Suprapubic skin (tissue), 4 donors: ENCODE measurements around the gene CALD1. TPM values are rescaled to one million over a fixed set of nuclear protein-coding genes. Genes with fewer than 3 reads are reported as not detected.

ENCODE experiments used
- DNase-seq, 2 donors: peaks; one replicate each; pipeline ENCODE4 v3.0.0-alpha.2; 2019; ENCODE audit warnings: low spot score in 2 of 2
- H3K27ac ChIP-seq: fragments of 200-600 bp; sonication (generic); one replicate; pipeline ENCODE4 v1.5.1; 2019
- H3K27me3 ChIP-seq: fragments of 200-600 bp; sonication (generic); one replicate; pipeline ENCODE4 v1.5.1; 2019
- H3K36me3 ChIP-seq: fragments of 200-600 bp; sonication (generic); one replicate; pipeline ENCODE4 v1.5.1; 2019
- H3K4me1 ChIP-seq: fragments of 200-600 bp; sonication (generic); one replicate; pipeline ENCODE4 v1.5.1; 2019
- H3K4me3 ChIP-seq: fragments of 200-600 bp; sonication (generic); one replicate; pipeline ENCODE4 v1.5.1; 2019; ENCODE audit warnings: mild to moderate bottlenecking
- H3K9me3 ChIP-seq: fragments of 200-600 bp; sonication (generic); one replicate; pipeline ENCODE4 v1.5.1; 2019
- CTCF ChIP-seq, 2 donors: fragments of 200-600 bp in 1 of 2; fragments of 450-650 bp in 1 of 2; sonication (generic) in 1 of 2; IDR thresholded peaks; one replicate each; pipeline ENCODE4 v1.5.1; 2016 to 2019; ENCODE audit warnings: antibody characterized with exemption in 2 of 2, mild to moderate bottlenecking in 1 of 2, moderate library complexity in 1 of 2
- EP300 ChIP-seq: sonication (generic); formaldehyde crosslinking; IDR thresholded peaks from one replicate; pipeline ENCODE4 v1.6.1; 2017; ENCODE audit warnings: antibody characterized with exemption
- POLR2A ChIP-seq, 2 donors: fragments of 450-650 bp; IDR thresholded peaks; one replicate each; pipeline ENCODE4 v1.6.1; 2017; ENCODE audit warnings: antibody characterized with exemption in 2 of 2, mild to moderate bottlenecking in 2 of 2, moderate library complexity in 2 of 2
- POLR2AphosphoS5 ChIP-seq, 3 donors: sonication (generic); formaldehyde crosslinking; IDR thresholded peaks; one replicate each; pipeline ENCODE4 v1.6.1; 2017; ENCODE audit warnings: antibody characterized with exemption in 3 of 3
- WGBS: methylation state at CpG from one replicate; pipeline ENCODE4 v1.1.5; 2018; 5-methylcytosine and 5-hydroxymethylcytosine counted together
- total RNA-seq, 4 donors: library from RNA; depleted of rRNA; stranded (reverse); fragments of >200 nt; gene quantifications; one replicate each; pipeline ENCODE4 v1.1.0, GENCODE V29; 2016

CALD1 gene
- total RNA-seq, 4 donors from 2014 or later: 53.6 to 116 (median 83.2) TPM

GRCh38 chr7:134795231-134795630 is 15.8 kb downstream of the CALD1 start:
- H3K27ac ChIP-seq: no peak overlapping the region
- no peak overlapping the region for H3K4me3 ChIP-seq
- 87% methylated on average over 5 of the region's 5 CpGs for WGBS
- H3K27me3 ChIP-seq: no peaks in the 10 kb centered on the region
- H3K9me3 ChIP-seq: no peaks in the 10 kb centered on the region
- H3K4me1 ChIP-seq: peaks cover 24% of the 10 kb centered on the region
- DNase-seq: no peak
- H3K36me3 ChIP-seq: no peaks in the 10 kb centered on the region
- TF ChIP-seq EP300 (no peak), POLR2A (IDR thresholded peaks at IDR 0.05) (no peak), POLR2AphosphoS5 (IDR thresholded peaks at IDR 0.05) (no peak), CTCF (IDR thresholded peaks at IDR 0.05) (no peak)

GRCh38 chr7:134798155-134798554 is 18.7 kb downstream of the CALD1 start:
- H3K9me3 ChIP-seq: no peaks in the 10 kb centered on the region
- H3K27ac ChIP-seq: no peak overlapping the region
- DNase-seq: no peak
- H3K36me3 ChIP-seq: no peaks in the 10 kb centered on the region
- no peak overlapping the region for H3K4me3 ChIP-seq
- H3K4me1 ChIP-seq: peaks cover 19% of the 10 kb centered on the region
- no peaks in the 10 kb centered on the region for H3K27me3 ChIP-seq
- TF ChIP-seq EP300: no peak
- TF ChIP-seq POLR2A (IDR thresholded peaks at IDR 0.05): no peak
- TF ChIP-seq POLR2AphosphoS5 (IDR thresholded peaks at IDR 0.05): no peak
- no peak for TF ChIP-seq CTCF (IDR thresholded peaks at IDR 0.05)
- 62% methylated on average over 1 of the region's 1 CpG for WGBS

- Histone ChIP-seq H3K36me3 (no peaks in the 10 kb centered on the region), H3K4me1 (peaks cover 19% of the 10 kb centered on the region), H3K27me3 (no peaks in the 10 kb centered on the region), H3K4me3 (no peak overlapping the region), H3K27ac (no peak overlapping the region), H3K9me3 (no peaks in the 10 kb centered on the region)
- no peak for DNase-seq
- 25% methylated on average over 5 of the region's 5 CpGs for whole genome bisulfite sequencing
- no peak for TF ChIP-seq CTCF (IDR thresholded peaks at IDR 0.05)
- TF ChIP-seq POLR2A (IDR thresholded peaks at IDR 0.05): no peak
- no peak for TF ChIP-seq EP300
- no peak for TF ChIP-seq POLR2AphosphoS5 (IDR thresholded peaks at IDR 0.05)
Observed at GRCh38 chr7:134799377-134799776, 19.9 kb downstream of the CALD1 start.

- WGBS: 96% methylated on average over 4 of the region's 4 CpGs
- DNase-seq: no peak
- TF ChIP-seq POLR2AphosphoS5 (IDR thresholded peaks at IDR 0.05) (no peak), CTCF (IDR thresholded peaks at IDR 0.05) (no peak), EP300 (no peak), POLR2A (IDR thresholded peaks at IDR 0.05) (no peak)
- H3K27me3 ChIP-seq: no peaks in the 10 kb centered on the region
- no peaks in the 10 kb centered on the region for H3K9me3 ChIP-seq
- peaks cover 19% of the 10 kb centered on the region for H3K4me1 ChIP-seq
- H3K36me3 ChIP-seq: no peaks in the 10 kb centered on the region
- no peak overlapping the region for H3K27ac ChIP-seq
- H3K4me3 ChIP-seq: no peak overlapping the region
Observed at GRCh38 chr7:134802762-134803161, 23.3 kb downstream of the CALD1 start.

- Histone ChIP-seq H3K4me1 (peaks cover 14% of the 10 kb centered on the region), H3K36me3 (no peaks in the 10 kb centered on the region), H3K27ac (no peak overlapping the region), H3K27me3 (no peaks in the 10 kb centered on the region), H3K9me3 (no peaks in the 10 kb centered on the region), H3K4me3 (no peak overlapping the region)
- 80% methylated on average over 2 of the region's 2 CpGs for WGBS
- no peak for TF ChIP-seq EP300
- TF ChIP-seq POLR2A (IDR thresholded peaks at IDR 0.05): no peak
- TF ChIP-seq POLR2AphosphoS5 (IDR thresholded peaks at IDR 0.05): no peak
- no peak for TF ChIP-seq CTCF (IDR thresholded peaks at IDR 0.05)
- no peak for DNase-seq
Observed at GRCh38 chr7:134804351-134804750, 24.9 kb downstream of the CALD1 start.
